GM18517 (cell line): ENCODE measurements around the gene INO80C.
"Not testable (repeated sequence)": the region's sequence is repeated elsewhere in the genome, so short reads cannot be mapped to it uniquely, and the experiment has no call there.

Experiments
- ATAC-seq: cut with Tn5 transposase; IDR thresholded peaks from one replicate; pipeline ENCODE4 v1.9.1; 2021; ENCODE audit warnings: mild to moderate bottlenecking, moderate library complexity; ENCODE audit not compliant: unreplicated experiment

The INO80C gene

GRCh38 chr18:35463827-35464226, 33.9 kb downstream of the INO80C start:
- no peak for ATAC-seq

GRCh38 chr18:35463050-35463449, 34.7 kb downstream of the INO80C start:
- ATAC-seq: no peak

- ATAC-seq: no peak
Measured at GRCh38 chr18:35460736-35461161, 37.0 kb downstream of the INO80C start.

- no peak for ATAC-seq
Measured at GRCh38 chr18:35459997-35460396, 37.8 kb downstream of the INO80C start.

GRCh38 chr18:35458677-35459441, 38.9 kb downstream of the INO80C start:
- no peak for ATAC-seq

GRCh38 chr18:35458271-35458670, 39.5 kb downstream of the INO80C start:
- no peak for ATAC-seq

- no peak for ATAC-seq
Measured at GRCh38 chr18:35457140-35457704, 40.5 kb downstream of the INO80C start.

- ATAC-seq: no peak
Measured at GRCh38 chr18:35455926-35456763, 41.6 kb downstream of the INO80C start.

GRCh38 chr18:35454803-35455202, 43.0 kb downstream of the INO80C start:
- ATAC-seq: no peak

- ATAC-seq: not testable (repeated sequence)
Measured at GRCh38 chr18:35453065-35453464, 44.7 kb downstream of the INO80C start.

- ATAC-seq: no peak
Measured at GRCh38 chr18:35451916-35452315, 45.8 kb downstream of the INO80C start.

GRCh38 chr18:35451032-35451431, 46.7 kb downstream of the INO80C start:
- no peak for ATAC-seq

- no peak for ATAC-seq
Measured at GRCh38 chr18:35444636-35445035, 53.1 kb downstream of the INO80C start.

- ATAC-seq: no peak
Measured at GRCh38 chr18:35443847-35444246, 53.9 kb downstream of the INO80C start.

- ATAC-seq: no peak
Measured at GRCh38 chr18:35443434-35443833, 54.3 kb downstream of the INO80C start.

GRCh38 chr18:35442701-35443100, 55.1 kb downstream of the INO80C start:
- no peak for ATAC-seq

GRCh38 chr18:35441857-35442595, 55.7 kb downstream of the INO80C start:
- ATAC-seq: no peak

GRCh38 chr18:35438480-35439234, 59.1 kb downstream of the INO80C start:
- no peak for ATAC-seq

- ATAC-seq: no peak
Measured at GRCh38 chr18:35437836-35438235, 59.9 kb downstream of the INO80C start.

- no peak for ATAC-seq
Measured at GRCh38 chr18:35436076-35436649, 61.6 kb downstream of the INO80C start.
